ENCODE data around the gene LEF1.
"Not testable (repeated sequence)": the region's sequence is repeated elsewhere in the genome, so short reads cannot be mapped to it uniquely, and the experiment has no call there.

LEF1 gene

GRCh38 chr4:108054025-108054638 lies 114.6 kb downstream of the LEF1 start:
- H3K9me3 ChIP-seq: no peaks in the 10 kb centered on the region; the same call in 1 of the 2 replicates
- no peak for TF ChIP-seq CTCF (IDR thresholded peaks at IDR 0.05; ENCODE audit: low read depth, low read length)
- no peaks in the 10 kb centered on the region for H3K36me3 ChIP-seq
- H3K4me3 ChIP-seq (ENCODE audit: low read depth, low read length): no peak overlapping the region
- H3K4me1 ChIP-seq: no peaks in the 10 kb centered on the region
- DNase-seq: no peak
- H3K27me3 ChIP-seq: peaks cover 43% of the 10 kb centered on the region

- H3K9me3 ChIP-seq: no peaks in the 10 kb centered on the region; the same call in 1 of the 2 replicates
- H3K36me3 ChIP-seq: no peaks in the 10 kb centered on the region
- no peak for TF ChIP-seq CTCF (IDR thresholded peaks at IDR 0.05; ENCODE audit: low read depth, low read length)
- no peak for DNase-seq
- H3K4me3 ChIP-seq (ENCODE audit: low read depth, low read length): no peak overlapping the region
- no peaks in the 10 kb centered on the region for H3K4me1 ChIP-seq
- H3K27me3 ChIP-seq: peaks cover 37% of the 10 kb centered on the region
Observed at GRCh38 chr4:108053251-108053711, 115.5 kb downstream of the LEF1 start.

- Histone ChIP-seq H3K36me3 (no peaks in the 10 kb centered on the region), H3K4me3 (ENCODE audit: low read depth, low read length) (no peak overlapping the region), H3K4me1 (no peaks in the 10 kb centered on the region), H3K27me3 (peaks cover 33% of the 10 kb centered on the region), H3K9me3 (no peaks in the 10 kb centered on the region; the same call in 1 of the 2 replicates)
- DNase-seq: no peak
- TF ChIP-seq CTCF (IDR thresholded peaks at IDR 0.05; ENCODE audit: low read depth, low read length): no peak
Observed at GRCh38 chr4:108052558-108053120, 116.1 kb downstream of the LEF1 start.

- Histone ChIP-seq H3K4me3 (ENCODE audit: low read depth, low read length) (no peak overlapping the region), H3K4me1 (no peaks in the 10 kb centered on the region), H3K27me3 (peaks cover 24% of the 10 kb centered on the region), H3K36me3 (no peaks in the 10 kb centered on the region), H3K9me3 (no peaks in the 10 kb centered on the region; the same call in 1 of the 2 replicates)
- no peak for DNase-seq
- TF ChIP-seq CTCF (IDR thresholded peaks at IDR 0.05; ENCODE audit: low read depth, low read length): no peak
Observed at GRCh38 chr4:108051343-108051742, 117.4 kb downstream of the LEF1 start.

GRCh38 chr4:108050166-108051111 lies 118.3 kb downstream of the LEF1 start:
- H3K36me3 ChIP-seq; H3K4me1 ChIP-seq; H3K9me3 ChIP-seq; DNase-seq; H3K4me3 ChIP-seq (ENCODE audit: low read depth, low read length): not testable (repeated sequence)
- H3K27me3 ChIP-seq: peaks cover 15% of the 10 kb centered on the region

GRCh38 chr4:108049406-108049805 lies 119.3 kb downstream of the LEF1 start:
- TF ChIP-seq CTCF (IDR thresholded peaks at IDR 0.05; ENCODE audit: low read depth, low read length): no peak
- Histone ChIP-seq H3K36me3 (no peaks in the 10 kb centered on the region), H3K27me3 (peaks cover 7% of the 10 kb centered on the region), H3K4me3 (ENCODE audit: low read depth, low read length) (no peak overlapping the region), H3K9me3 (no peaks in the 10 kb centered on the region), H3K4me1 (no peaks in the 10 kb centered on the region)
- no peak for DNase-seq

Measured in BE2C (cell line).